Inflammatory macrophage treated with lipopolysaccharide for 1 hour (primary cell): ENCODE results near the gene PNPLA7.
"Not testable (repeated sequence)": the region's sequence is repeated elsewhere in the genome, so short reads cannot be mapped to it uniquely, and the experiment has no call there.

Experiments
- DNase-seq, 2 donors: peaks; one replicate each; pipeline ENCODE4 v3.0.0-alpha.2; 2020 to 2022

The PNPLA7 gene

DNA sequence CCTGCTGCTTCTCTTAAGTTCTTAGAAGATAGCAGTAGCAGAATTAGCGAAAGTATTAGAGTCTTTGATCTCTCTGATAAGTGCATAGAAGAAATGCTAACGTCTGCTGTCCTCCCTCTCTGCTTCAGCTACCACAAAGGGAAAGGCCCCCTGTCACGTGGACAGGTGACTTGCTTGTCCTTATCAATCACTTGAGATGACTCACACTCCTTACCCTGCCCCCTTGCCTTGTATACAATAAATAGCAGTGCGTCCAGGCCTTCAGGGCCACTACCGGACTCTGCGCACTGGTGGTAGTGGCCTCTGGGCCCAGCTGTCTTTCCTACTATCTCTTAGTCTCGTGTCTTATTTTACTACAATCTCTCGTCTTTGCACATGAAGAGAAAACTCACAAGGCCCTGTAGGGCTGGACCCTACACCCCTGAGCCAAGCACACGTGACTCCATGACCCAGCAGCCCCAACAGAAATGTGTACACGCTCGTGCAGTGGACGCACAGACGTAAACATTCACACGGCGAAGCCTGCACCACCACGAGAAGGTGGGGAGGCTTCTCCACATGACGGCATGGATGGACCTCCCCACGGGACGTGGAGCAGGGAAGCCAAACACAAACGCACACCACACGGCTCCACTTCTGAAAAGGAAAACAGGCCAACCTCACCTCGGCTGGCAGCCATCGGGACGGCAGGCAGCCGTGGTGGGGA lies 38.3 kb downstream of the PNPLA7 start:
- no peak for DNase-seq

DNA sequence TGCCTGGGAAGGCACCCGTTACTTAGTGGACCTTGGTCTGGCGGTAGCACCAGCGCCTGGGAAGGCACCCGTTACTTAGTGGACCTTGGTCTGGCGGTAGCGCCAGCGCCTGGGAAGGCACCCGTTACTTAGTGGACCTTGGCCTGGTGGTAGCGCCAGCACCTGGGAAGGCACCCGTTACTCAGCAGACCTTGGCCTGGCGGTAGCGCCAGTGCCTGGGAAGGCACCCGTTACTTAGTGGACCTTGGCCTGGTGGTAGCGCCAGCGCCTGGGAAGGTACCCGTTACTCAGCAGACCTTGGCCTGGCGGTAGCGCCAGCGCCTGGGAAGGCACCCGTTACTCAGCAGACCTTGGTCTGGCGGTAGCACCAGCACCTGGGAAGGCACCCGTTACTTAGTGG lies 39.1 kb downstream of the PNPLA7 start:
- DNase-seq = not testable (repeated sequence)

DNA sequence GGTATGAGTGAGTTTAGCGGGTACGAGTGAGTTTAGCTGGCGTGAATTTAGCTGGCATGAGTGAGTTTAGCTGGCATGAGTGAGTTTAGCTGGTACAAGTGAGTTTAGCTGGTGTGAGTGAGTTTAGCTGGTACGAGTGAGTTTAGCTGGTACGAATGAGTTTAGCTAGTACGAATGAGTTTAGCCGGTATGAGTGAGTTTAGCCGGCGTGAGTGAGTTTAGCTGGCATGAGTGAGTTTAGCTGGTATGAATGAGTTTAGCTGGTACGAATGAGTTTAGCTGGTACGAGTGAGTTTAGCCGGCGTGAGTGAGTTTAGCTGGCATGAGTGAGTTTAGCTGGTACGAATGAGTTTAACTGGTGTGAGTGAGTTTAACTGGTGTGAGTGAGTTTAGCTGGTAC lies 41.0 kb downstream of the PNPLA7 start:
- no peak for DNase-seq

DNA sequence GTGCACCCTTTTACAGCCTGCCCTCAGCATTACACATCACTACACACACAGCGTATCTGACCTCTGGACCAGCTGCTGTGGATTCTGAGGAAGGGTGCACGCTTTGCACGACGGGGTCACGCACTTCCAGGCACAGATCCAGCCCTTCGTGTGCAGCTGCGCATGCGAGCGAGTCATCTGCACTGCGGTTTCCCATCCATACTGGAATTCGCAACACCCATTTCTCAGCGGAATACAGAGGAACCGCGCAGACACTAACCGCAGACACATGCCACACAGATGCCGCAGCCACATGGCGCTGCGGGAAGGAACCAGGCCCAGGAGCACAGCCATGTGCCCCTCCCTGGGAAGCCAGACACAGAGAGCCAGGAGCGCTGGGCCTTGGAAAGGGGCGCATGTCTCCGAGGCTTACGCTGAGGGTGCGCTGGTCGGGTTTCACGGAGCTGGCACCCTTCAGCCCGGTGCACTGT lies 43.5 kb downstream of the PNPLA7 start:
- no peak for DNase-seq

DNA sequence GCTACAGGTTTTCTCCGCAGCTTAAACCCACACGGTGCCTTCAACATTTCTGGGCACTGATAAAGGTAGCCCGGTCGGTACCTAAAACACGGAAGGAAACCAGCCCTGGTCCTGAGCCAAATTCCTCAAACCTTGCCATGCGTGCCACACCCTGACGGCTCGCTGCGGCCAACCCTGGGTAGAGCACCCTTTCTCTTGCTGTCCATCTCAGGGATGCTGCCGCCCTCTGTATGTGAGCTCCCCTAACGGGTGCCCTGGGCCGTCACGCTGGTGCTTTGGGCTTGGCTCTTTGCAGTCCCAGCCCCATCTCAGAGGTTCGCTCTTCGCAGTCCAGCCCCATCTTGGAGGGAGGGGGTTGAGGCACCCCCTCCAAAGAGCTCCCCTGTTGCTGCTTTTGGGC lies 43.9 kb downstream of the PNPLA7 start:
- DNase-seq = no peak

DNA sequence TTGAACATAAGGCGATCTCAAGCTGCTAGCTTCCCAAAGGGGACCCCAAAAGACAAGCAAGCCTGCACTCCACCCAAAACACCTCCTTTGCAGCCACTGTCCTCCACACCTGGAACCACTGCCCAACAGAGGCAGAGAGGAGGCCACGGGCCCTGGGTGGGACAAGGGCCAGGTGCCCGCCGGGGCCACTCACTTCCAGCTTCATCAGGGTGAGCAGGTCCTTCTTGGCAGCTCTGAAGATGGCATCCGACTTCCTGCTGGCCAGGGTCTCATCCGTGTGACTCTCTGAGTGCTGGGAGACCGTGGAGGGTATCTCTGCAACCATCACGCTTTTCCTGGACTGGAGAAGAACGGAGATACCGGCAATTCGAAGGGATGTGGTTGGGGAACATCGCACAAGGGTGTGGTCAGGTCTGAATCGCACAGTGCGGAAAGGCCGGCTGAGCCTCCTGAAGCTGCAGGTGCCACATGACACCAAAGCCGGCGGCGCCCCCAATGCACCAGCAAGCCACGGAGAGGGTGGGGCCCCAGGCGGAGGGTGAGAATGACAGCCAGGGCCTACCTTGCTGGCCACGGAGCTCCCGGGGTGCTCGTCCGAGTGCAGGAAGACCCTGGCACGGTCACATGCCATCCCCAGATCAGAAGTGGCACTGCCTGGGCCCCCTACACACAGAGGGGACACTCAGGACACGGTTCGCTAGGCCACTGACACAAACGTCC lies 44.6 kb downstream of the PNPLA7 start:
- no peak for DNase-seq

DNA sequence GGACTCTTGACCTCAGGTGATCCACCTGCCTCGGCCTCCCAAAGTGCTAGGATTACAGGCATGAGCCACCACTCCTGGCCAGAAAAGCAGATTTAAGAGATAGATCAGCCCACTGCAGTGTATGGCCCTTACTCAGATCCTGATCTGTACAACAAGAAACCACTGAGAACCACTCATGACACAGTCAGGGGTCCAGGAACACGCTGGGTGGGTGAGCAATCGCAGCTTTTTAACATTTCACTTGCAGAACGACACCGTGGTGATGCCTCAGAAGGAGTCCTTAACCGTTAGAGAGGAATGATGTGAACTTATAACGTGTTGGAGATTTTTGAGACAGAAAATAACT lies 45.8 kb downstream of the PNPLA7 start:
- no peak for DNase-seq

DNA sequence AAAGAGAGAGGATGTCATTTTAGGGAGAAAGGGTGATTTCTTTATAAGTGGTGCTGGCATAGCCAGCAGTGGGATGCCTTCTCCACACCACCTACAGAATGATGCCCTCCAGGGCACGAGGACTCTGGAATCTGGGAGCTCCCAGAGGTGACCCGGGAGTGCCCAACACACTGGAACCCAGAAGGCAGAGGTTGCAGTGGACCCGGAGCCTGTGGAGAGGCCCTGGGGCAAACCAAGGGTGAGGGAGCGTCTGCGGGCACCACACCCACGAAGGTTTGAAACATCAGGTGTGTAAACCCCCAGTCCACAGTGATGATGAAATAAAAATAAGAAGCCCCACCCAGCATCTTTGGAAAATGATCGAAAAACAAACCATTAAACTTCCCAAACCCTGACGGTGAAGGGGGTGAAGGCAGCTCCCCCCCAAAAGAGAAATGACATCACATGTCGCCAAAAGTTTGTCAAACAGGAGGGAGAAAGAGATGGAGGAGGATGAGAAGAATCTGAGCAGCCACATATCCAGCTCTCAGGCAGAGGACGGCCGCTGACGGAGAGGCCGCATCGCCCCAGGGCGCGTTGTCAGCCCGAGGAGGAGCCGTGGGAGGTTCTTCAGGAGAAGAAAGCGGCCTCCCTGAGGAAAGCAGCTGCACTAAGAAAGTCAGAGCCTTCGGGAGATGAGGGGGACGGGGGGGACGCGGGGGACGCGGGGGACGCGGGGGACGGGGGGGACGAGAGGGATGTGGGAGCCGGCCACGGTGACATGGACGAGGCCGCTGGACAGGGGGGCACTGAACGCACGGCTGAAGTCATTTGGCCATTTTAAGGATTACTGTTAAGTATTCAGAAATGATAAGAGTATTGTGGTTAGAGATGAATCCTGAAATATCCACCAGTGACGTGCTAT lies 47.9 kb downstream of the PNPLA7 start:
- DNase-seq = no peak

DNA sequence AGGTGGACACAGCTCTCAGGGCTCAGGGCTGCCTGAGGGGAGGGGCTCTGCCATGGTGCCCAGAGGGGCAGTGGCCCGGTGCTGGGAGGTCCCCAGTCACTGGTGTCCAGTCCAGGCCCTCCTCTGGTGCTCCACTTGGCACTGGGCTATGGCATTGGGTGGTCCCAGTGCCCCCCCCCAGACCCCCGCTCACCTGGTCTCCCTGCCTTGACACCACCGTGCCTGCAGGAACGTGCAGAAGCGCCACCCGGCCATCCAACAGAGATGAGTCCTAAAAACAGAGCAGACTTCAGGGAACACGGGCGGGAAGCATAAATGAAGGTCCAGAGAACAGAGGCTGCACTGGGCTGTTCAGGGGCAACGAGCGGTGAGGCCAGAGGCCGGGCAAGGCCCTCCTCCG lies 48.7 kb downstream of the PNPLA7 start:
- DNase-seq = no peak

DNA sequence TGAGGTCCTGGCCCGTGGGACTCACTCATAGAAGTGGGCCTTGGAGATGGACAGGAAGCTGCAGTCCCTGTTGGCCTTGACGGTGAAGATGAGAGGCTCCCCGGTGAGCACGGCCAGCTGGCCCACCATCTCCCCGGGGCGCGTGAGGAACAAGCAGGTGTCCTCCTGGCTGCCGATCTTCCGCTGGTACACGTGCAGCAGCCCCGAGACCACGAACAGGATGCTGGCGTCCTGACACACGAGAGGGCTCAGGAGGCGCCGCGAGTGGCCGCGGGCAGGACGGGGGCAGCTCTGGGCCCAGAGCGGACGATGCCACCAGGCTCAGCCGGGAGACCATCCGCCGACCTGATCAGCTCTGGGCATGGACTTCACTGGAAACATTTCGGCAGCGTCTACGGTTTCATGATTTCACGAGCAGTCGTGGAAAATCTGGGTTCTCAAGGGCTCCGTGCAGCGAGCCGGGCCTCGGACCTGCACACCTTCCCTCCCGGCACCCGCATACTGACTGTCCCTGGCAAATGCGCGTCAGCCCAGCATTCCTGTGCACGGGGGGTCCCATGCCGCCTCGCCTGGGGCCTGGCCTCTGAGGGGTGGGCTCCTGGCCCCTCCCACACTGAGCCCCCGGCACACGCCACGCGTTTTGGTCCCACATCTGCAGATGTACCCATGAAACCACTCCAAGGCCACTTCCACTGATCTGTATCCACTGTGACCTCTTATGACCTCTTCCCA lies 49.4 kb downstream of the PNPLA7 start:
- DNase-seq = no peak

DNA sequence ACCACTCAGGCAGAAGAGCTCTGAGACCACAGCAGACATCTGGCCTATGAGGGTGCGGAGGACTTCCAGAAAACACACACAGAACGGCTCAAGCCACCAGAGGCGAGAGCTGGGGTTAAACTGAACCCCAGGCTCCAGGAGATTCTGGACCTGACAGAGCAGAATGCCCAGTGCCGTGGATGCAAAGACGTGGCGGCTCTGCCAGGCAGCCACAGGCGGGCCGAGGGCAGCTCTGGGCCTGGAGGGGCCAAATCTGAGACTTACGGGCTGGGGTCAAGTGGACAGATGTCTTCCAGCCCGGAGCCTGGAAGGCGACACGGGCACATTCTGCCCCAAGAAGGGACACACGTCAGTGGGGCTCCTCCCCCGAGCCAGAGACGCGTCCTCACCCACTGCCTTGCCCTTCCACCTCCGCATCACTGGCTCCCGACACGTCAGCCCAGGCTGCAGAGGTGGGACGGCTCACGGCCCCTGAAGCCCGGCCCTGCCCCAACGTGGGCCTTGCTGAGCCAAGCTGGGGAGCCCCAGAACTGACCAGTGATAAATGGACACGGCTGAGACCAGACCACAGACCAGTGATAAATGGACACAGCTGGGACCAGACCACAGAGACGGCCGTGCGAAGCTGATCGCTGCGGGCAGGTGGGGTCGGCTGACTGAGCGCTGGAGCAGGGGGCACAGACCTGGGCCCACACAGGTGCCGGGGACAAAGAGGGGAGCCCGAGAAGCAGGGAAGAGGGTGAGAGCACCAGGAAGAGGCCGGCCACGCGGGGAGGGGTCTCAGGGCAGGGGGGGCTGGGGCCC lies 50.1 kb downstream of the PNPLA7 start:
- no peak for DNase-seq

DNA sequence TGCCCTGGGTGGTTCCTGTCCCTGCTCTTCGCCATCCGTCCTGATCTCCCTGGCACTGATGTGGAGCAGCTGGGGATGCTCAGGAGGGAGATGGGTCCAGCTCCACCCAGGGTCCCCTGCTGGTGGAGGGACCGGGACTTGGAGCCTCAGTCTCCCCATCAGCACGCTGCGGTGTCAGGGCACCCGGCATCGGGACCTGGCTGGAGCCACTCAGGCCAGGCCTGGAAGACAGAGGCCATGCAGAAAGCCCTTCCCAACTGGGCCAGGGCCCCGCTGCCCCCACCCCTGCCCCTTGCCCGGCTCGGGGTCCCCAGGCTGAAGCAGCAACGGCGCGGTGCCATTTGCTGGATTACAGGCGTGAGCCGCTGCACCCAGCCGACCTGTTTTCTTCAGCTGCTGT lies 50.8 kb downstream of the PNPLA7 start:
- DNase-seq = no peak

DNA sequence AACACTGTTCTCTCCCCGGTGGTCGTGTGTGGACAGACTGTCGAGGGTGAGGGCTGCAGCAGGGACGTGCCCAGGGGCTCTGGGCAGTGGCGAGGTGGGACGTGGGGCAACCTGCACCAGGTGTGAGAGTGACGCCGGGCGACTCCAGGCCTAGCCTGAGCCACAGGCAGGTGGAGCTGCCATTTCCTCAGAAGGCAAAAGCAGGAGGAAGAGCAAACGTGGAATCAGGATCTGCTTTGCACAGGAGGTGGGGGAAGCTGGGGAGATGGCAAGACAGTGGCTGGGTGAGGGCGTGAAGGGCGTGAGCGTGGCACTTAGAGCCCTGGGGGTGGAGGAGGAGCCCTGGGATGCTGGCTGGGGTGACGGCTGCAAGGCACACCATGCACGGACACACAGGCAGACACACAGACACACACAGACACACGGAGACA lies 51.5 kb downstream of the PNPLA7 start:
- DNase-seq = no peak

DNA sequence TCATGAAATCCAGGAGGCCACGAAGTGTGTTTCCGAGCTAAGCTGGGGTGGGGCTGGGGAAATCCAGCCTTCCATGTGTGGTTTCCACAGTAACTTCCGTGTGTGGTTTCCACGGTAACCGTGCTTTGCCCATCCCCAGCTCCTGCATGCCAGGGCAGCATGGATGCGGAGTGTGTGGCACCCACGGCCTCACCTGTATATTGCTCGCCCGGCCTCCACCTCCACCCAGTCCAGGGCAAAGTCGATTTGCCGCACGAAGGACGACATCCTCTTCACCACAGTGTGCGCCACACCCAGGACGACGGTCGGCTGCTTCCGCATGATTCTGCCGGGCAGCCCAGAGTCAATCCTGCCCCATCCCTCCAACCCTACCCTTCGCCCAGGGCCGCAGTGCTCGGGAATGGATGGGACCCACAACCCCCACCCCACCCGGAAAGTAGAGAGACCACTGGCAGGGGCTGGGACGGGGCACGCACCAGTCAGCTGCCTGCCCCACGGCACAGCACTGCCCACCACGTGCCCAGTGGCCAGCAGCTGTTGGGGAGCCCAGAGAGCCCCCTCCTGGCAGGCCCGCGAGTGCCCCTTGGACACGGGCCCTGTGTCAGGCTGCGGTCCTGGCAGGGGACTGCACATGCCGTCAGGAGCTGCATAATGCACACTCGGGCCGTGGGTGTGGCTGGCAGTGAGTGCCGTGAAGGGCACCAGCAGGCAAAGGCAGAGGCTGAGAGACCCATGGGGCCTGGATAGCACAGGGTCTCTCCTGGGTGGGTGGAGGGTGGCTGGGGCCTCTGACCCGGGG lies 52.1 kb downstream of the PNPLA7 start:
- peak in 1 of 2 donors; percentile 4 for DNase-seq

DNA sequence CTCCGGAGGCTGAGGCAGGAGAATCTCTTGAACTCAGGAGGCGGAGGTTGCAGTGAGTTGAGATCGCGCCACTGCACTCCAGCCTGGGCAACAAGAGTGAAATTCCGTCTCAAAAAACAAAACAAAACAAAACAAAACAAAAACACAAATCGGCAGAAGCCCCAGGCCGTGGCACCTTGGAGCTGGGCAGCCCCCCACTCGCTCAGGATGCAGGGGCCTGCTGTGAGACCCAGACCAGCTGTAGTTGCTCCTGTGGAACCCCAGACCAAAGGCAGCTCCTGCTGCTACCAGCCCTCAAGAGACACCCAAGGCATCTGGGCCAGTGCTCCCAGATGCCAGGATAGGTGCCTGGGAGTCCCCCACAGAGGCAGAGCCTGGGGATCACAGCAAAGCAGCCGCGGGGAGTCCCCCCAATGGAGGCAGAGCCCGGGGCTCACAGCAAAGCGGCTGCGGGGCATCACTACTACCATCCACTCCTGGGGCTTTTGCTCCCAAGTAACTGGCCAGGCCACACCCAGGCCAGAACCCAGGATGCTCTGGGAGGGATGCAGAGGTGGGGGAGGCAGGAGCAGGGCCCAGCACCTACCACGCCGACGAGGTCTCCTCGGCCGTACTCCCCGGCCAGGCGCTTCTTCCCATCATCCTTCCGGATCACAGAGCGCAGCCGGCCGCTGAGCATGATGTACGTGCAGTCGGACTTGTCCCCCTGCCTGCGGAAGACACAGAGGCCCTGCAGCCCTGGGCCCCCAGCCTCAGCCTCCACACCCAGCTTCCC lies 53.4 kb downstream of the PNPLA7 start:
- no peak for DNase-seq

DNA sequence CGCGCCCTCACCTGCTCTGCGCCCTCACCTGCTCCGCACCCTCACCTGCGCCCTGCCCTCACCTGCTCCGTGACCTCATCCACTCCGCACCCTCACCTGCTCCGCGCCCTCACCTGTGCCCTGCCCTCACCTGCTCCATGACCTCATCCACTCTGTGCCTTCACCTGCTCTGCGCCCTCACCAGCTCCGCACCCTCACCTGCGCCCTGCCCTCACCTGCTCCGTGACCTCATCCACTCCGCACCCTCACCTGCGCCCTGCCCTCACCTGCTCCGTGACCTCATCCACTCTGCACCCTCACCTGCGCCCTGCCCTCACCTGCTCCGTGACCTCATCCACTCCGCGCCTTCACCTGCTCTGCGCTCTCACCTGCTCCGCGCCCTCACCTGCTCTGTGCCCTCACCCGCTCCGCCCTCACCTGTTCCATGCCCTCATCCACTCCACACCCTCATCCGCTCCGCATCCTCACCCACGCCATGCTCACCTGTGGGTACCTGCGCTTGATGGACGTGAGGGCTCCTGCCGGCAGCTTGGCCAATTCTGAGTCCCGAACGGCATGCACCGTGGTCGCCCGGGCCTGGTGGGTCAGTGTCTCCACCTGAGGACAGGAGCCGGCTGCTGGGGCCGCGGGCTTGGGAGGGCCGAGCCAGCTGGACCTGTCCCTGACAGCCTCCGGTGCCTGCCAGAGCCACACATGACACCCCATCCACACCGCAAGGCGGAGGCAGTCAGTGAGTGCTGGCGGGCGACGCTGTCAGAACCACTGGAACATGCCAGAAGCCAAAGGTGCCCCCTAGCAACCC lies 55.5 kb downstream of the PNPLA7 start:
- DNase-seq = no peak

DNA sequence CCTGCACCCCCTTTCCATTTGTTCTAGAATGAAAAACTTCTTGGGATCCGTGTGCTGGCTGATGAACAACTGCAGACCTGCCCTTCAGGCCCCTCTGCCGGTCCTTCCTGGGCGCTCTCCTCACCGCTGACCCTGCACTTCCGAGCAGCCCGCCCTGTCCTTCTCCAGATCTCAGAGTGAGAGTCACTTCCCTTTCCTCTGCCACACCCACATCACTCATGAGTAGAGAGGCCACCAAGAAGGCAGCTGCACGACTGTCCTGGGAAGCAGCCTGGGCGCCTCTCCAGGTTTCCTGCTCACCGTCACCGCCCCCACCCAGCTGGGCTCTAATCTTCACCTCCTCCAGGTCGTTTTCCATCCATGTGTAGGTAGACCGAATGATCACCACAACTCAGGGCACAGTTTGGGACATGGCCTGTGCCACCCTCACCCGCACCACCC lies 56.1 kb downstream of the PNPLA7 start:
- peak; percentile 60 to 71 for DNase-seq

DNA sequence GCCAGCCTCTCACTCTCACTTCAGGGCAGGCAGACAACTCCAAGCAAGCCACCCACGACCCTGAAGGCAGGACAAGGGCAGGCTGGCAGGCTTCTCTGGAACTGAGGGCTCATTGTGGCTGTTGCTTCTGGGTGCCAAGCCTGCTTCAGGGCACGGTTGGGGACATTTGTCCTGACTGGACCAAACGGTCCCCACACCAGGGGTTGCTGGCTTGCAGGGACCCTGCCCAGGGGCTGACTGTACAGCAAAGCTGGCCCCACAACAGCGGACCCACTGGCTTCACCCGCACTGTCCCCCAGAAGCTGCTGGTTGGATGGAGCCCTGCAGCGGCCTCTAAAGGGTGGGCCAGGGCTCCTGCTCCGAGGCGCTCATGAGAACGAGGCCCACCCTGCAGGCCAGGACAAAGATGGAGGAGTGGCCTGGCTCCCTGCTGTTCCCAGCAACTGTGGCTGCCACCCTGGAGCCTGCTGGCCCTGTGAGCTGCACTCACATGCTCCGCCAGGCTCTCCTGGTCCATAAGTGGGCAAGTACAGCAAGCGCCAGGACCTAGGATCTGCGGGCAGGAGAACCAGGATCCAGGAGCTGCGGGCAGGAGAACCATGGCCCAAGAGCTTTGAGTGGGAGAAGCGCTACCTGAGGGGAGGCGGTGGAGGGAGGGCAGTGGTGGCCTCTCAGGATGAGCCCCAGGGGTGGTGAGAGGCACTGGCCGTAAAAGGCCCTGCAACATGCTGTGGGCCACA lies 56.7 kb downstream of the PNPLA7 start:
- no peak for DNase-seq
